ENCODE results near the gene ZFAND2A.

ZFAND2A gene

DNA sequence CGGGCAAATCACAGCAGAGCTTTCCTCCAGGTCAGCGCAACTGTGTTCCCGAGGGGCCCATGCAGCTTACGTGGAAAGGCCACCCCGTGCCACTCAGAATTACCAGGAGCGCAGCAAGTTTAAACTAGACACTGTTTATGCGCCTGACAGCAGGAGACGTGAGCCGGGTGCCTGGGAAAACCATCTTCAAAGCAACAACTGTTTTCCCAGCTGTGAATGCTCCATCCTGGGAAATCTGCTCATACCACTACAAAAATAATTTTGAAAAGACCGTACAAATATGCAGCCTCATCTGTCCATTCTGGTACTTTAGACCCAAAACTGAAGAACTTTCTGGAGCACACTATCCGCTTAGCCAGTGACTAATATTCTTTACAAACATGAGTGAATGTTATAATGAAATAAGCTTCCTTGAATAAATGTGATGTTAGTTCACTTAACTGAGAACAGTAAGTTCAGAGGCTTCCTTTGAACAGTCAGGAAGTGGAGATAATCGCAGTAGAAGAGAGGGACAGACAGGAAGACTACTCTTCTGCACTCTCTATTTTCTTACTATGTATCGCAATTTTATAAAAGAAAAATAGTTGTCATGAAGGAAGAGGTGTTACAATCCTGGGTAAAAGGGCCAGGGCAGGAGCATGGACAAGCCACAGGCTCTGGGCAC is 55.3 kb downstream of the ZFAND2A start:
- no peak for DNase-seq

GRCh38 chr7:1103789-1104515 is 56.0 kb downstream of the ZFAND2A start:
- no peak for DNase-seq

- no peak for DNase-seq
These were observed 56.8 kb downstream of the ZFAND2A start for GRCh38 chr7:1103009-1103788.

Measured in SHP77 (cell line).